HG03460 (cell line): ENCODE data around the gene UQCRHL.
"Not testable (repeated sequence)": the region's sequence is repeated elsewhere in the genome, so short reads cannot be mapped to it uniquely, and the experiment has no call there.

Source experiments
- ATAC-seq: cut with Tn5 transposase; IDR thresholded peaks from one replicate; pipeline ENCODE4 v1.9.1; 2021; ENCODE audit not compliant: unreplicated experiment

The UQCRHL gene

DNA sequence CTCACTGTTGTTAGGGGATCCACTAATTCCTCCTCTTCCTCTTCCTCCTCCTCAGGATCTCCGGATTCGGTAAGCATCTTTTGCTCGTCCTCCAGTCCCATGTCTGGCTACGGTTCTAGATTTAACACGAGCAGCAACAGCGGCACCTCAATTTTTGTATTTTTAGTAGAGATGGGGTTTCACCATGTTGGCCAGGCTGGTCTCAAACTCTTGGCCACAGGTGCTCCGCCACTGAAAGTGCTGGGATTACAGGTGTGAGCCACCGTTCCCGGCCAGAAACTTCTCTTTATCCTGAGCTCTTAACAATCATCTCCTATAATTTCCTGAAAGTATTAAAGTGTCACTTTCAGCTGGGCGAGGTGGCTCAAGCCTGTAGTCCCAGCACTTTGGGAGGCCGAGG, at the start of gene UQCRHL:
Gene UQCRHL, minus strand, starts transcription at position 101 of the 400 bp plus-strand sequence. Its CDS starts 0 bp downstream, at position 101.
- not testable (repeated sequence) for ATAC-seq

GRCh38 chr1:15856888-15857287, 49.4 kb upstream of the UQCRHL start:
- no peak for ATAC-seq

DNA sequence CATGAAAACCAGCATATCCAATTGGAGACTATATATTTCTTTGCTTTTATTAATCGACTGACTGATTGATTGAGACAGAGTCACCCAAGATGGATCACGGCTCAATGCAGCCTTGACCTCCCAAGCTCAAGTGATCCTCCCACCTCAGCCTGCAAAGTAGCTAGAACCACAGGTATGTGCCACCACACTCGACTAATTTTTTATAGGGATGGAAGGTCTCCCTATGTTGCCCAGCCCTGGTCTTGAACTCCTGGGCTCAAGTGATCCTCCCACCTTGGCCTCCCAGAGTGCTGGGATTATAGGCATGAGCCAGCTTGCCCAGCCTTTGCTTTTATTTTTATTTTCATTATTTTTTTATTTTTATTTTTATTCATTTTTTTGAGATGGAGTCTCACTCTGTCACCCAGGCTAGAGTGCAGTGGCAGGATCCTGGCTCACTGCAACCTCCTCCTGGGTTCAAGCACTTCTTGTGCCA, 45.4 kb upstream of the UQCRHL start:
- ATAC-seq: no peak

GRCh38 chr1:15852036-15852827, 44.8 kb upstream of the UQCRHL start:
- ATAC-seq: no peak

DNA sequence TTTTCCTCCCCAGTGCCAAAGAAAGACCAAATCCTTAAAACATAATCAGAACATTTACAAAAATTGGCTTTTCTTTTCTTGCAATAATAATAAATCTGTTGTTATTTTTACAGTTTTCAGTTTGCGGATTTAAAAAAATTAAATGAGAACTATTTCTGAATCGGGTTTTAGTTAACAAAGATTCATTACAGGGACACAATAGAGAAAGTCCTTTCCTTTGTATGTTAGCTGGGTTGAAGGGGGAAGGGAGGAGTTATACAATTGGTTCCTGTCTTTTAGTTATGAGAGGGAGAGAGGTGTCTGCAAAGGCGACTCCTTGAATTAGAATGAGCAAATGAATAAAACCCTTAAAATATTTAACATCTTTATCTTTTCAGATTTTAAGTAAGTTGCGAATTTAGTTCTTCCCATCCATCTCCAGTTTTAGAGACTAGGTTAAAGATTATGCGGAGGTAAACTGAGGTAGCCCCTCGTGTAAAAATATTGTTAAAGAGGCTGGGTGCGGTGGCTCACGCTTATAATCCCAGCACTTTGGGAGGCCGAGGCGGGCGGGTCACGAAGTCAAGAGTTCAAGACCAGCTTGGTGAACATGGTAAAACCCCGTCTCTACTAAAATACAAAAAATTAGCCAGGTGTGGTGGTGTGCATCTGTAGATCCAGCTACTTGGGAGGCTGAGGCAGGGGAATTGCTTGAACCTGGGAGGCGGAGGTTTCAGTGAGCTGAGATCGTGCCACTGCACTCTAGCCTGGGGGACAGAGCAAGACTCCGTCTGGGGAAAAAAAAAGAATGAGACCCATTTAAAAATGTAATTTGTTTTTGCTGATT, 44.0 kb upstream of the UQCRHL start:
- ATAC-seq: no peak

- ATAC-seq: no peak
These were observed 43.1 kb upstream of the UQCRHL start for GRCh38 chr1:15850471-15851001.

DNA sequence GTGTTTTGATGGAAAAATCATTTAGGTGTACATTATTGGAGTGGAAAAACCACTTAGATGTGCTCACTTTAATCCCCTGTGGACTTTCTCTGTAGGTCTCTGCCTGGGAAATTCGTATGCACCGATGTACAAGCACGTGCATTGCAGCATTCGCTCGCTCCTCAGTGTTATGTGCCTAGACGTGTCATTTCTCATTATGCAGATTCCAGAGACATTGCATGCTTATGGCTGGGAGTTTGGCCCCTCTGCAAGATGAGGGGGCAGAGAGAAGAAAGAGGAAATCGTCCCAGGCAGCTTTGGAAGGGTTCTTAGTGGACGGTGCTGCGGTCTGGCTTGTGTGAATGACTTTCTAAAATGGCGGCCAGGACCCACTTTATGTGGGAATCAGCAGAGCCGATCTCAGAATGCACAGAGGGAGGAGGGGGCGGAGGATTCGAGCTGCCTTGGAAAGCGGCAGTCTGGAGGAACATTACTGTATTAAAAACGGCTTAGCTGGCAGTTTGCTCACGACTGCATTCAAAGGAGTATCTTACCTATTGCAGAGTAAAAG, 42.4 kb upstream of the UQCRHL start:
- ATAC-seq: no peak

- ATAC-seq: no peak
These were observed 41.7 kb upstream of the UQCRHL start for GRCh38 chr1:15848929-15849774.

DNA sequence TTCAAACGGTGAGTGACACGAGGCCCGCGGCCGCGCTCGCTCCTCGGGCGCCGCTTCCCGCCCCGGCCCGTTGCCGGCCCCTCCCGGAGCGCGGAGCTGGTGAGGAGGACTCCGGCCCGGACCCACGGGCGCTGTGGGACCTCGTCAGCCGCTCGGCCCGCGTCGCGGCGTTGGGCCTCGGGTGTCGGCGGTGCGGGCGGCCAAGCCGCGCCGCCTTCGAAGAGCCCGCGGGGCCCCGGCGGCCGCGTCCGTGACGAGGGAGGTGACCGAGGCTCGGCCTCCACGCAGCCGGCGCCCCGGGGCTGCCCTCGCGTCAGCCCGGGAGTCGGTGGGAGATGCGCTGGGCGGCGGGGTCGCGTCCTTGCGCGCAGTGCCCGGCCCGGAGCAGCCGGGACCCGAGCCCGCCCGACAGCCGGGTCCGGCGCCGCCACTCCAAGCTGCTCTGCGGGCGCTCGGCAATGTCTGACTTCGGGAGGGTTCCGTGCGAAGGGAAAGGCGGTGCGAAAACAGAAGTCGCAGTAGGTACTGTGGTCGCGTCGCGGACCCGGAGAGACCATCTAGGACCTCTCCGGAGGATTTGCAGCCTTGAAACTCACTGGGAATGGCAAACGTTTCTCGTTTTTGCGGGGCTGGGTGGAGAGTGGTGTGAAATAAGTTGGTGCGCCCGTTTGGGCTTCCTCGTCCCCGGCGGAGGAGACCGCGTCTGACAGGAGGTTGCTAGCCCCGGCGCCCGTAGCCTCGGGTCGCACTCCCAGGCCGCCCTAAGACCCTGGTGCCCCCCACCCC, 40.9 kb upstream of the UQCRHL start:
- peak; percentile 6 for ATAC-seq

GRCh38 chr1:15847893-15848142, 40.4 kb upstream of the UQCRHL start:
- ATAC-seq: no peak

GRCh38 chr1:15847100-15847892, 39.8 kb upstream of the UQCRHL start, which contains the start of gene SPEN:
TSS of gene SPEN (plus strand) at chr1:15847707. CDS start at chr1:15848068, 361 bp downstream.
- ATAC-seq: peak; percentile 53

DNA sequence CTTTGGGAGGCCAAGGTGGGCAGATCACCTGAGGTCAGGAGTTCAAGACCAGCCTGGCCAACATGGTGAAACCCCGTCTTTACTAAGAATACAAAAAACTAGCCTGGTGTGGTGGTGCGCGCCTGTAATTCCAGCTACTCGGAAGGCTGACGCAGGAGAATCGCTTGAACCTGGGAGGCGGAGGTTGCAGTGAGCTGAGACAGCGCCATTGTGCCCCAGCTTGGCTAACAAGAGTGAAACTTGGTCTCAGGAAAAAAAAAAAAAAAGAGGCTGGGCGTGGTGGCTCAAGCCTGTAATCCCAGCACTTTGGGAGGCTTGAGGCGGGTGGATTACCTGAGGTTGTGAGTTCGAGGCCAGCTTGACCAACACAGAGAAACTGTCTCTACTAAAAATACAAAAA, 38.6 kb upstream of the UQCRHL start:
- not testable (repeated sequence) for ATAC-seq

GRCh38 chr1:15843826-15844572, 36.5 kb upstream of the UQCRHL start:
- no peak for ATAC-seq

DNA sequence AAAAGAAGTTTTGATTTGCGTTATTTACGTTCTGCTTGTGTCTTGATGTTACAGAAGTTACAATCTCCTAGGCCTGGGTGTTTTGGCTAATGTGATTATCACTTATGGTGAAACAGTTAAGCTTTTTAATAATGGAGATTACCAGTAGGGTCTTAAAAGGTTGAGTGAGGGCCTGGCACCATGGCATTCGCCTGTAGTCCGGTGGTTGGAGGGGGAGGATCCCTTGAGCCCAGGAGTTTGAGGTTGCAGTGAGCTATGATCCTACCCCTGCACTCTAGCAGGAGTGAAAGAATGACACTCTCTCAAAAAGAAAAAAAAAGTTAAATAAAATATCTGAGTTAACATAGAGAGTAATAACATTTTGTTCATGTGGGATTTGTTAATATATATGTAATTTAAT, 31.3 kb upstream of the UQCRHL start:
- no peak for ATAC-seq

DNA sequence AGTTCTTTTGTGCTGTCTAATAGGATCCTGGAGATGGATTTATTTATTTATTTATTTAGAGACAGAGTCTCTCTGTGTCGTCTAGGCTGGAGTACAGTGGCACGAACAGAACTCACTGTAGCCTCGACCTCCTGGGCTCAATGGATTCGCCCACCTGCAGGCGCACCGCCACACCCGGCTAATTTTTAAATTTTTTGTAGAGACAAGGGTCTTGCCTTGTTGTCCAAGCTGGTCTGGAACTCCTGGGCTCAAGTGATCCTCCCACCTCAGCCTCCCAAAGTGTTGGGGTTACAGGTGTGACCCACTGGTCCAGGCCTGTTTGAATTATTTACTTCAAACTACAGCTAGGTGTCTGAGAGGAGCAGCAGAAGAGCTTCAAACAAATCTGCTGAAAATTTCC, 30.5 kb upstream of the UQCRHL start:
- ATAC-seq: no peak

GRCh38 chr1:15836772-15837669, 29.6 kb upstream of the UQCRHL start:
- no peak for ATAC-seq

DNA sequence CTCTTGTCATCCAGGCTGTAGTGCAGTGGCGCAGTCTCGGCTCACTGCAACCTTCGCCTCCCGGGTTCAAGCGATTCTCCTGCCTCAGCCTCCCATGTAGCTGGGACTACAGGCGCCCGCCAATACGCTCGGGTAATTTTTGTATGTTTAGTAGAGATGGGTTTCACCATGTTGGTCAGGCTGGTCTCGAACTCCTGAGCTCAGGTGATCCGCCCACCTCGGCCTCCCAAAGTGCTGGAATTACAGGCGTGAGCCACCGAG, 29.0 kb upstream of the UQCRHL start:
- not testable (repeated sequence) for ATAC-seq
